ENCODE data around the gene MAGEA4. TPM values are rescaled to one million over a fixed set of nuclear protein-coding genes. Genes with fewer than 3 reads are reported as not detected.
"Not testable (repeated sequence)": the region's sequence is repeated elsewhere in the genome, so short reads cannot be mapped to it uniquely, and the experiment has no call there.

MAGEA4 gene
- total RNA-seq, 1 donor from 2014 or later, result not detected

- no peak for TF ChIP-seq CTCF (conservative IDR thresholded peaks at IDR 0.05; ENCODE audit: low read depth, low read length)
- no peak overlapping the region for H3K4me3 ChIP-seq (ENCODE audit: low read depth, low read length)
- no peak for DNase-seq (ENCODE audit: low read depth)
Measured at GRCh38 chrX:151904989-151905388, 7.7 kb upstream of the MAGEA4 start.

GRCh38 chrX:151912221-151912620 is 468 bp upstream of the MAGEA4 start:
- no peak for TF ChIP-seq CTCF (conservative IDR thresholded peaks at IDR 0.05; ENCODE audit: low read depth, low read length)
- no peak overlapping the region for H3K4me3 ChIP-seq (ENCODE audit: low read depth, low read length)
- DNase-seq (ENCODE audit: low read depth), result no peak

GRCh38 chrX:151918736-151919135 is 6.0 kb downstream of the MAGEA4 start:
- H3K4me3 ChIP-seq (ENCODE audit: low read depth, low read length); DNase-seq (ENCODE audit: low read depth): not testable (repeated sequence)

- no peak for TF ChIP-seq CTCF (conservative IDR thresholded peaks at IDR 0.05; ENCODE audit: low read depth, low read length)
- no peak for DNase-seq (ENCODE audit: low read depth)
- H3K4me3 ChIP-seq (ENCODE audit: low read depth, low read length), result no peak overlapping the region
Measured at GRCh38 chrX:151919610-151920009, 6.9 kb downstream of the MAGEA4 start.

- no peak for TF ChIP-seq CTCF (conservative IDR thresholded peaks at IDR 0.05; ENCODE audit: low read depth, low read length)
- DNase-seq (ENCODE audit: low read depth), result no peak
- no peak overlapping the region for H3K4me3 ChIP-seq (ENCODE audit: low read depth, low read length)
Measured at GRCh38 chrX:151920101-151920500, 7.4 kb downstream of the MAGEA4 start.

GRCh38 chrX:151920530-151920929 is 7.8 kb downstream of the MAGEA4 start:
- no peak for DNase-seq (ENCODE audit: low read depth)
- no peak for TF ChIP-seq CTCF (conservative IDR thresholded peaks at IDR 0.05; ENCODE audit: low read depth, low read length)
- no peak overlapping the region for H3K4me3 ChIP-seq (ENCODE audit: low read depth, low read length)

GRCh38 chrX:151921292-151921691 is 8.6 kb downstream of the MAGEA4 start:
- no peak for DNase-seq (ENCODE audit: low read depth)
- no peak overlapping the region for H3K4me3 ChIP-seq (ENCODE audit: low read depth, low read length)
- TF ChIP-seq CTCF (conservative IDR thresholded peaks at IDR 0.05; ENCODE audit: low read depth, low read length), result no peak

GRCh38 chrX:151921866-151922265 is 9.2 kb downstream of the MAGEA4 start:
- H3K4me3 ChIP-seq (ENCODE audit: low read depth, low read length), result no peak overlapping the region
- DNase-seq (ENCODE audit: low read depth), result no peak
- TF ChIP-seq CTCF (conservative IDR thresholded peaks at IDR 0.05; ENCODE audit: low read depth, low read length), result no peak

All from epithelial cell of proximal tubule (primary cell).